KG1 (cell line): ENCODE data around the gene NUDT8.
"Not testable (repeated sequence)": the region's sequence is repeated elsewhere in the genome, so short reads cannot be mapped to it uniquely, and the experiment has no call there.

Experiments used
- DNase-seq: peaks from one replicate; lab custom pipeline; 2025; lab: John Stamatoyannopoulos, UW

The NUDT8 gene

GRCh38 chr11:67611704-67612587, 17.8 kb downstream of the NUDT8 start:
- DNase-seq, result no peak

- DNase-seq, result no peak
Measured at GRCh38 chr11:67611165-67611564, 18.6 kb downstream of the NUDT8 start.

- DNase-seq, result no peak
Measured at GRCh38 chr11:67610302-67610868, 19.4 kb downstream of the NUDT8 start.

GRCh38 chr11:67609316-67609715, 20.4 kb downstream of the NUDT8 start:
- DNase-seq, result no peak

GRCh38 chr11:67608486-67608885, 21.3 kb downstream of the NUDT8 start:
- no peak for DNase-seq

GRCh38 chr11:67607507-67607906, 22.2 kb downstream of the NUDT8 start:
- DNase-seq, result no peak

- peak; percentile 97 for DNase-seq
Measured at GRCh38 chr11:67606492-67607295, 23.0 kb downstream of the NUDT8 start, which contains the start of gene NDUFV1. Gene NDUFV1 (plus strand): TSS chr11:67606936. CDS start chr11:67607005, 69 bp downstream.

GRCh38 chr11:67606093-67606491, 23.6 kb downstream of the NUDT8 start:
- no peak for DNase-seq

- DNase-seq, result no peak
Measured at GRCh38 chr11:67605231-67606011, 24.3 kb downstream of the NUDT8 start.

GRCh38 chr11:67604815-67605214, 24.9 kb downstream of the NUDT8 start:
- DNase-seq, result no peak

- not testable (repeated sequence) for DNase-seq
Measured at GRCh38 chr11:67604119-67604518, 25.6 kb downstream of the NUDT8 start.

- DNase-seq, result no peak
Measured at GRCh38 chr11:67601098-67601497, 28.6 kb downstream of the NUDT8 start.

GRCh38 chr11:67600324-67601029, 29.3 kb downstream of the NUDT8 start:
- DNase-seq, result peak; percentile 80

GRCh38 chr11:67599149-67599548, 30.6 kb downstream of the NUDT8 start:
- no peak for DNase-seq

- not testable (repeated sequence) for DNase-seq
Measured at GRCh38 chr11:67597963-67598362, 31.8 kb downstream of the NUDT8 start.

GRCh38 chr11:67597458-67597857, 32.3 kb downstream of the NUDT8 start:
- DNase-seq, result not testable (repeated sequence)

- no peak for DNase-seq
Measured at GRCh38 chr11:67596753-67597300, 32.9 kb downstream of the NUDT8 start.

- DNase-seq, result no peak
Measured at GRCh38 chr11:67594480-67594879, 35.3 kb downstream of the NUDT8 start.

- DNase-seq, result no peak
Measured at GRCh38 chr11:67593565-67593905, 36.2 kb downstream of the NUDT8 start.

GRCh38 chr11:67592880-67593564, 36.7 kb downstream of the NUDT8 start:
- DNase-seq, result no peak
